Astrocyte (in vitro differentiated cells and primary cell): Measurements from ENCODE around the gene ZNF862.

Experiments used
- EZH2 ChIP-seq: IDR thresholded peaks from 2 replicates; pipeline ENCODE4 v1.6.1; 2012; ENCODE audit warnings: mild to moderate bottlenecking, low read length, inconsistent platforms; ENCODE audit not compliant: insufficient read depth
- TF ChIP-seq, protein P1 (sequence below): IDR thresholded peaks from 2 replicates; pipeline ENCODE4 v1.5.1; 2011; ENCODE audit warnings: low read depth, mild to moderate bottlenecking, inconsistent platforms, low read length, moderate library complexity; ENCODE audit not compliant: insufficient read depth

GRCh38 chr7:149867762-149868622, 29.8 kb downstream of the ZNF862 start:
- TF ChIP-seq, protein P1, sequence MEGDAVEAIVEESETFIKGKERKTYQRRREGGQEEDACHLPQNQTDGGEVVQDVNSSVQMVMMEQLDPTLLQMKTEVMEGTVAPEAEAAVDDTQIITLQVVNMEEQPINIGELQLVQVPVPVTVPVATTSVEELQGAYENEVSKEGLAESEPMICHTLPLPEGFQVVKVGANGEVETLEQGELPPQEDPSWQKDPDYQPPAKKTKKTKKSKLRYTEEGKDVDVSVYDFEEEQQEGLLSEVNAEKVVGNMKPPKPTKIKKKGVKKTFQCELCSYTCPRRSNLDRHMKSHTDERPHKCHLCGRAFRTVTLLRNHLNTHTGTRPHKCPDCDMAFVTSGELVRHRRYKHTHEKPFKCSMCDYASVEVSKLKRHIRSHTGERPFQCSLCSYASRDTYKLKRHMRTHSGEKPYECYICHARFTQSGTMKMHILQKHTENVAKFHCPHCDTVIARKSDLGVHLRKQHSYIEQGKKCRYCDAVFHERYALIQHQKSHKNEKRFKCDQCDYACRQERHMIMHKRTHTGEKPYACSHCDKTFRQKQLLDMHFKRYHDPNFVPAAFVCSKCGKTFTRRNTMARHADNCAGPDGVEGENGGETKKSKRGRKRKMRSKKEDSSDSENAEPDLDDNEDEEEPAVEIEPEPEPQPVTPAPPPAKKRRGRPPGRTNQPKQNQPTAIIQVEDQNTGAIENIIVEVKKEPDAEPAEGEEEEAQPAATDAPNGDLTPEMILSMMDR: no peak
- TF ChIP-seq EZH2: no peak
